ENCODE measurements around the gene LGR6.
A peak's percentile ranks its signal among the peaks of the same experiment; 100 is the strongest.

Gene LGR6

DNA sequence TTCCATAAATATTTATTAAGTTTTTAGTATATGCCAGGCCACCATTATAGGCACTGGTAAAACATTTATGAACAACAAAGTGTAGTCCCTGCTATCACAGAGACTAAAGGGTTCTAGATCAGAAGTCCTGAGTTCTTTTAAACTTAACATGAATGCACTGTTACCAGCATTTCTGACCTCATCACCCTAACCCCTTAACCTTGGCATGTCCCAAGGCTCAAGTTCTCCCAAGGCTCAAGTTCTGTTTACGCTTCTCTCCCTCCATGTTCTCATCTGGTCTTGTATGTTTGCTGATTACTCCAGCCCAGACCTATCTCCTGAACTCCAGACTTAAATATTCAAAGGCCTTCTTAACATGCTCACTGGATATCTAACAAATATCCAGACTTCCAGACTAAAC lies 93.6 kb downstream of the LGR6 start:
- Histone ChIP-seq H3K36me3 (ENCODE audit: control insufficient read depth in 2 of 2, insufficient read depth in 1 of 2, low read length in 2 of 2) (no peaks in the 10 kb centered on the region), H3K9me3 (ENCODE audit: control insufficient read depth, insufficient read depth, low read depth, low read length) (no peaks in the 10 kb centered on the region), H3K27ac (ENCODE audit: extremely low read depth, low read depth, low read length) (no peak overlapping the region), H3K4me1 (ENCODE audit: control insufficient read depth, insufficient read depth, low read length) (peaks cover 10% of the 10 kb centered on the region), H3K4me3 (ENCODE audit: low read depth, low read length) (no peak overlapping the region)
- TF ChIP-seq, protein P1, sequence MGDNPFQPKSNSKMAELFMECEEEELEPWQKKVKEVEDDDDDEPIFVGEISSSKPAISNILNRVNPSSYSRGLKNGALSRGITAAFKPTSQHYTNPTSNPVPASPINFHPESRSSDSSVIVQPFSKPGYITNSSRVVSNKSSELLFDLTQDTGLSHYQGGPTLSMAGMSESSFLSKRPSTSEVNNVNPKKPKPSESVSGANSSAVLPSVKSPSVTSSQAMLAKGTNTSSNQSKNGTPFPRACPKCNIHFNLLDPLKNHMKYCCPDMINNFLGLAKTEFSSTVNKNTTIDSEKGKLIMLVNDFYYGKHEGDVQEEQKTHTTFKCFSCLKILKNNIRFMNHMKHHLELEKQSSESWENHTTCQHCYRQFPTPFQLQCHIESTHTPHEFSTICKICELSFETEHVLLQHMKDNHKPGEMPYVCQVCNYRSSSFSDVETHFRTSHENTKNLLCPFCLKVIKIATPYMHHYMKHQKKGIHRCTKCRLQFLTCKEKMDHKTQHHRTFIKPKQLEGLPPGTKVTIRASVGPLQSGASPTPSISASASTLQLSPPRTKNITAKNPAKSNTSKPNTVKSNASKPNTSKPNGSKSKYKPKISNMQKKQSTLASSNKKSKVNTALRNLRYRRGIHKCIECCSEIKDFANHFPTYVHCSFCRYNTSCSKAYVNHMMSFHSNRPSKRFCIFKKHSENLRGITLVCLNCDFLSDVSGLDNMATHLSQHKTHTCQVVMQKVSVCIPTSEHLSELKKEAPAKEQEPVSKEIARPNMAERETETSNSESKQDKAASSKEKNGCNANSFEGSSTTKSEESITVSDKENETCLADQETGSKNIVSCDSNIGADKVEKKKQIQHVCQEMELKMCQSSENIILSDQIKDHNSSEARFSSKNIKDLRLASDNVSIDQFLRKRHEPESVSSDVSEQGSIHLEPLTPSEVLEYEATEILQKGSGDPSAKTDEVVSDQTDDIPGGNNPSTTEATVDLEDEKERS (tag by site-specific recombination; IDR thresholded peaks at IDR 0.05) = no peak
- TF ChIP-seq, protein P2, sequence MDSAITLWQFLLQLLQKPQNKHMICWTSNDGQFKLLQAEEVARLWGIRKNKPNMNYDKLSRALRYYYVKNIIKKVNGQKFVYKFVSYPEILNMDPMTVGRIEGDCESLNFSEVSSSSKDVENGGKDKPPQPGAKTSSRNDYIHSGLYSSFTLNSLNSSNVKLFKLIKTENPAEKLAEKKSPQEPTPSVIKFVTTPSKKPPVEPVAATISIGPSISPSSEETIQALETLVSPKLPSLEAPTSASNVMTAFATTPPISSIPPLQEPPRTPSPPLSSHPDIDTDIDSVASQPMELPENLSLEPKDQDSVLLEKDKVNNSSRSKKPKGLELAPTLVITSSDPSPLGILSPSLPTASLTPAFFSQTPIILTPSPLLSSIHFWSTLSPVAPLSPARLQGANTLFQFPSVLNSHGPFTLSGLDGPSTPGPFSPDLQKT (IDR thresholded peaks at IDR 0.05; ENCODE audit: borderline replicate concordance, low read depth, low read length) = no peak
- TF ChIP-seq ZNF510 (tag by site-specific recombination; IDR thresholded peaks at IDR 0.05; ENCODE audit: insufficient replicate concordance) (no peak), ZNF473 (tag by site-specific recombination; IDR thresholded peaks at IDR 0.05) (no peak), GLIS2 (tag by site-specific recombination; IDR thresholded peaks at IDR 0.05) (no peak)
- TF ChIP-seq, protein P3, sequence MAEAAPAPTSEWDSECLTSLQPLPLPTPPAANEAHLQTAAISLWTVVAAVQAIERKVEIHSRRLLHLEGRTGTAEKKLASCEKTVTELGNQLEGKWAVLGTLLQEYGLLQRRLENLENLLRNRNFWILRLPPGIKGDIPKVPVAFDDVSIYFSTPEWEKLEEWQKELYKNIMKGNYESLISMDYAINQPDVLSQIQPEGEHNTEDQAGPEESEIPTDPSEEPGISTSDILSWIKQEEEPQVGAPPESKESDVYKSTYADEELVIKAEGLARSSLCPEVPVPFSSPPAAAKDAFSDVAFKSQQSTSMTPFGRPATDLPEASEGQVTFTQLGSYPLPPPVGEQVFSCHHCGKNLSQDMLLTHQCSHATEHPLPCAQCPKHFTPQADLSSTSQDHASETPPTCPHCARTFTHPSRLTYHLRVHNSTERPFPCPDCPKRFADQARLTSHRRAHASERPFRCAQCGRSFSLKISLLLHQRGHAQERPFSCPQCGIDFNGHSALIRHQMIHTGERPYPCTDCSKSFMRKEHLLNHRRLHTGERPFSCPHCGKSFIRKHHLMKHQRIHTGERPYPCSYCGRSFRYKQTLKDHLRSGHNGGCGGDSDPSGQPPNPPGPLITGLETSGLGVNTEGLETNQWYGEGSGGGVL (tag by site-specific recombination; IDR thresholded peaks at IDR 0.05) = no peak
- TF ChIP-seq, protein P4, sequence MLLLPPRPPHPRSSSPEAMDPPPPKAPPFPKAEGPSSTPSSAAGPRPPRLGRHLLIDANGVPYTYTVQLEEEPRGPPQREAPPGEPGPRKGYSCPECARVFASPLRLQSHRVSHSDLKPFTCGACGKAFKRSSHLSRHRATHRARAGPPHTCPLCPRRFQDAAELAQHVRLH (tag by site-specific recombination; IDR thresholded peaks at IDR 0.05) = no peak
- ChIA-PET POLR2A (interaction anchor here (0.6 kb wide), 1 partner anchor 65 kb away, joined by 6 read pairs; no protein-coding TSS in a partner anchor), CTCF (interaction anchor here (0.7 to 1.2 kb wide), 3 partner anchors 12 to 98 kb away, joined by 3 to 6 read pairs (median 3); no protein-coding TSS in a partner anchor)

DNA sequence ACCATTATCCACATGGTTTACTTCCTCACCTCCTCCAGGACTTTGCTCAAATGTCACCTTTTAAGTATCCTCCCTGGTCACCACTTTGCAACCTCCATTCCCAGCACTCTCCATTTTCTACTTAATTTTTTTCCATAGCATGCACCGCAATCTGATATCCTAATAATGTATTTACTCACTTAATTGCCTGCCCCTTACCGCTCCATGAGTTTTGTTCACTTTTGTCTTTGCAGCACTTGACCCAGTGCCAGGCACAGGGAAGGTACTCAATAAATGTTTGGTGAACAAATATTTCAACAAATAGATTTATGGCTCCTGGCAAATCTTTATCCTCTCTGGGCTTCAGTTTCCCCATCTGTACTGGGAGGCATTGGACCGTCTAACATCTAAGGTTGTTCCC lies 94.6 kb downstream of the LGR6 start:
- Histone ChIP-seq H3K27ac (ENCODE audit: extremely low read depth, low read depth, low read length) (no peak overlapping the region), H3K9me3 (ENCODE audit: control insufficient read depth, insufficient read depth, low read depth, low read length) (no peaks in the 10 kb centered on the region), H3K4me3 (ENCODE audit: low read depth, low read length) (no peak overlapping the region), H3K4me1 (ENCODE audit: control insufficient read depth, insufficient read depth, low read length) (peaks cover 2% of the 10 kb centered on the region), H3K36me3 (ENCODE audit: control insufficient read depth in 2 of 2, insufficient read depth in 1 of 2, low read length in 2 of 2) (no peaks in the 10 kb centered on the region)
- ChIA-PET POLR2A (no interaction called here), CTCF (interaction anchor here (0.6 kb wide), 1 partner anchor 33 kb away, joined by 3 read pairs; no protein-coding TSS in a partner anchor)
- TF ChIP-seq, protein P5, sequence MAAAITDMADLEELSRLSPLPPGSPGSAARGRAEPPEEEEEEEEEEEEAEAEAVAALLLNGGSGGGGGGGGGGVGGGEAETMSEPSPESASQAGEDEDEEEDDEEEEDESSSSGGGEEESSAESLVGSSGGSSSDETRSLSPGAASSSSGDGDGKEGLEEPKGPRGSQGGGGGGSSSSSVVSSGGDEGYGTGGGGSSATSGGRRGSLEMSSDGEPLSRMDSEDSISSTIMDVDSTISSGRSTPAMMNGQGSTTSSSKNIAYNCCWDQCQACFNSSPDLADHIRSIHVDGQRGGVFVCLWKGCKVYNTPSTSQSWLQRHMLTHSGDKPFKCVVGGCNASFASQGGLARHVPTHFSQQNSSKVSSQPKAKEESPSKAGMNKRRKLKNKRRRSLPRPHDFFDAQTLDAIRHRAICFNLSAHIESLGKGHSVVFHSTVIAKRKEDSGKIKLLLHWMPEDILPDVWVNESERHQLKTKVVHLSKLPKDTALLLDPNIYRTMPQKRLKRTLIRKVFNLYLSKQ (tag by site-specific recombination; IDR thresholded peaks at IDR 0.05; ENCODE audit: borderline replicate concordance) = no peak
- TF ChIP-seq ZNF664 (tag by site-specific recombination; IDR thresholded peaks at IDR 0.05) = 0 out of 2 replicates have a peak, but pooled peaks have one; percentile 33

DNA sequence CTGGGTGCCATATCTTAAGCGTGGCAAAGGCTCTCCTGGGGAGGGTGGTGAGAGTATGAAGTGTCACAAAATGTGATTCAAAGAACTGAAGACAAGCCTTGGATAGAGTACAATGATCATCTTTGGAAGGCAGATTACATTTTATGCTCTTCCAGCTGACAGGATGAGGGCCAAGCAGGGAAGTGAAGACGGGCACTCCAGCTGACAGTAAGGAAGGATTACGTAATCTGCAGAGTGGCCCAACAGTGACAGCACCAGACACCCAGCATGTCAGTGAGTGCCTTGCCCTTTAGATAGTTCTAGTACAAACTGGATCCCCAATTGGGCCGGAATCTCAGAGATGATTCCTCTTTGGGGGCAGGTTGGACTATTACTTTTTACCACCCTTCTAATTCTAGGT lies 95.4 kb downstream of the LGR6 start:
- Histone ChIP-seq H3K27ac (ENCODE audit: extremely low read depth, low read depth, low read length) (no peak overlapping the region), H3K36me3 (ENCODE audit: control insufficient read depth in 2 of 2, insufficient read depth in 1 of 2, low read length in 2 of 2) (no peaks in the 10 kb centered on the region), H3K4me1 (ENCODE audit: control insufficient read depth, insufficient read depth, low read length) (no peaks in the 10 kb centered on the region; the same call in 1 of the 2 replicates), H3K9me3 (ENCODE audit: control insufficient read depth, insufficient read depth, low read depth, low read length) (no peaks in the 10 kb centered on the region), H3K4me3 (ENCODE audit: low read depth, low read length) (no peak overlapping the region)
- ChIA-PET CTCF (interaction anchor here (0.6 kb wide), 2 partner anchors 9 to 34 kb away, joined by 3 read pairs; no protein-coding TSS in a partner anchor), POLR2A (no interaction called here)
- TF ChIP-seq, protein P6, sequence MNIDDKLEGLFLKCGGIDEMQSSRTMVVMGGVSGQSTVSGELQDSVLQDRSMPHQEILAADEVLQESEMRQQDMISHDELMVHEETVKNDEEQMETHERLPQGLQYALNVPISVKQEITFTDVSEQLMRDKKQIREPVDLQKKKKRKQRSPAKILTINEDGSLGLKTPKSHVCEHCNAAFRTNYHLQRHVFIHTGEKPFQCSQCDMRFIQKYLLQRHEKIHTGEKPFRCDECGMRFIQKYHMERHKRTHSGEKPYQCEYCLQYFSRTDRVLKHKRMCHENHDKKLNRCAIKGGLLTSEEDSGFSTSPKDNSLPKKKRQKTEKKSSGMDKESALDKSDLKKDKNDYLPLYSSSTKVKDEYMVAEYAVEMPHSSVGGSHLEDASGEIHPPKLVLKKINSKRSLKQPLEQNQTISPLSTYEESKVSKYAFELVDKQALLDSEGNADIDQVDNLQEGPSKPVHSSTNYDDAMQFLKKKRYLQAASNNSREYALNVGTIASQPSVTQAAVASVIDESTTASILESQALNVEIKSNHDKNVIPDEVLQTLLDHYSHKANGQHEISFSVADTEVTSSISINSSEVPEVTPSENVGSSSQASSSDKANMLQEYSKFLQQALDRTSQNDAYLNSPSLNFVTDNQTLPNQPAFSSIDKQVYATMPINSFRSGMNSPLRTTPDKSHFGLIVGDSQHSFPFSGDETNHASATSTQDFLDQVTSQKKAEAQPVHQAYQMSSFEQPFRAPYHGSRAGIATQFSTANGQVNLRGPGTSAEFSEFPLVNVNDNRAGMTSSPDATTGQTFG (tag by site-specific recombination; IDR thresholded peaks at IDR 0.05; ENCODE audit: borderline replicate concordance) = no peak
- TF ChIP-seq ZNF549 (tag by site-specific recombination; IDR thresholded peaks at IDR 0.05) (no peak), ZNF514 (tag by site-specific recombination; IDR thresholded peaks at IDR 0.05) (no peak), ZNF548 (tag by site-specific recombination; IDR thresholded peaks at IDR 0.05) (no peak), ZNF664 (tag by site-specific recombination; IDR thresholded peaks at IDR 0.05) (no peak), ZNF423 (tag by site-specific recombination; IDR thresholded peaks at IDR 0.05) (no peak)
- TF ChIP-seq, protein P7, sequence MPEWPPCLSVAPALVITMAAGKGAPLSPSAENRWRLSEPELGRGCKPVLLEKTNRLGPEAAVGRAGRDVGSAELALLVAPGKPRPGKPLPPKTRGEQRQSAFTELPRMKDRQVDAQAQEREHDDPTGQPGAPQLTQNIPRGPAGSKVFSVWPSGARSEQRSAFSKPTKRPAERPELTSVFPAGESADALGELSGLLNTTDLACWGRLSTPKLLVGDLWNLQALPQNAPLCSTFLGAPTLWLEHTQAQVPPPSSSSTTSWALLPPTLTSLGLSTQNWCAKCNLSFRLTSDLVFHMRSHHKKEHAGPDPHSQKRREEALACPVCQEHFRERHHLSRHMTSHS (tag by site-specific recombination; IDR thresholded peaks at IDR 0.05) = no peak
- TF ChIP-seq, protein P8, sequence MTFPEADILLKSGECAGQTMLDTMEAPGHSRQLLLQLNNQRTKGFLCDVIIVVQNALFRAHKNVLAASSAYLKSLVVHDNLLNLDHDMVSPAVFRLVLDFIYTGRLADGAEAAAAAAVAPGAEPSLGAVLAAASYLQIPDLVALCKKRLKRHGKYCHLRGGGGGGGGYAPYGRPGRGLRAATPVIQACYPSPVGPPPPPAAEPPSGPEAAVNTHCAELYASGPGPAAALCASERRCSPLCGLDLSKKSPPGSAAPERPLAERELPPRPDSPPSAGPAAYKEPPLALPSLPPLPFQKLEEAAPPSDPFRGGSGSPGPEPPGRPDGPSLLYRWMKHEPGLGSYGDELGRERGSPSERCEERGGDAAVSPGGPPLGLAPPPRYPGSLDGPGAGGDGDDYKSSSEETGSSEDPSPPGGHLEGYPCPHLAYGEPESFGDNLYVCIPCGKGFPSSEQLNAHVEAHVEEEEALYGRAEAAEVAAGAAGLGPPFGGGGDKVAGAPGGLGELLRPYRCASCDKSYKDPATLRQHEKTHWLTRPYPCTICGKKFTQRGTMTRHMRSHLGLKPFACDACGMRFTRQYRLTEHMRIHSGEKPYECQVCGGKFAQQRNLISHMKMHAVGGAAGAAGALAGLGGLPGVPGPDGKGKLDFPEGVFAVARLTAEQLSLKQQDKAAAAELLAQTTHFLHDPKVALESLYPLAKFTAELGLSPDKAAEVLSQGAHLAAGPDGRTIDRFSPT (tag by site-specific recombination; IDR thresholded peaks at IDR 0.05) = no peak
